HG02610 (cell line): ENCODE measurements around the gene YPEL4.

Experiments
- ATAC-seq: cut with Tn5 transposase; IDR thresholded peaks from one replicate; pipeline ENCODE4 v1.9.1; 2021; ENCODE audit warnings: mild to moderate bottlenecking, moderate library complexity; ENCODE audit not compliant: unreplicated experiment

Gene YPEL4

DNA sequence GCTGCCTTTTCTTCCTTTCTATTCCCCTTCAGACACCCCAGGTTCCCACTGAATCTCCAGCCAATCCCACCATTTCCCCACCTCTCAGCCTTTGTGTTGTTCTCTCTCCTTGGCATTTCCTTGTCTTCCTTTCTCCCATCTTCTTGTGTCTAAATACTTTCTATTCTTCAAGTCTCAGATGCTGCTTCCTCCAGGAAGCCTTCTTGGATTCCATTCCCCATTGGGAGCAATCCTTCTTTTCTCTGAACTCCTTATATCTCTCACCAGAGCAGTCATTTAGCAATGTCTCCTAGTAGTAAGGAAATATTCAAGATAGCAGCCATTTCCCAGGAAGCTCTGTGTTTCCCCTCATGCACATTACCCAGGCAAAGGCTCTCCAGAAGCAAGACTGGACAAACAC lies 15.4 kb downstream of the YPEL4 start:
- ATAC-seq = no peak

DNA sequence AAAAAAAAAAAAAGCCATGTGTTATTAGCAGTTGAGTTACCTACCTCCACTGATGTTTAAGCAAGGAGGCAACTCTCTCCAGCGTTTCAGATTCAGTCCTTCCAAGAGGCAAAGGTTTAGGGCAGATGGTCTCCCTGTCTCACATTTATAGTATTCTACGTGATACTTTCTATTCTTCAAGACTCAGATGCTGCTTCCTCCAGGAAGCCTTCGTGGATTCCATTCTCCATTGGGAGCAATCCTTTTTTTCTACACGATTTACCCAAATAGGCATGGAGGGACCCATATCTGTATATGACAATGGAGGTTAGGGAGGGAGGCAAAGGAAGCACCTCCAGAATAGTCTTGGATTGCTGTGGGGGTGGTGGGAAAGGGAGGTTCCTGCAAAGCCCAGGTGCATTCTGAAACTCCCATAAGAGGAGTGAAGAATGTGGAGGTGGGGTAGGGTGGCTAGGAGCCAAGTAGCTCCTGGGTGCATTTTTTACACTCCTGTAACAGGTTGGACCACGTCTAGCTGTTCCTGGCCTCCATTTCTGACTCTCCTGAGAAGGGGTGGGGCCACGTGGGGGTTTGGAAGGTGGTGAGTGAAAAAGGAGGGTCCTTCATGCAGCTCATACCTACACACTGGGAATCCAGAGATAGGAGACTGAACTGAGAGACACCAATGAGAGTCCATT lies 16.2 kb downstream of the YPEL4 start:
- no peak for ATAC-seq

DNA sequence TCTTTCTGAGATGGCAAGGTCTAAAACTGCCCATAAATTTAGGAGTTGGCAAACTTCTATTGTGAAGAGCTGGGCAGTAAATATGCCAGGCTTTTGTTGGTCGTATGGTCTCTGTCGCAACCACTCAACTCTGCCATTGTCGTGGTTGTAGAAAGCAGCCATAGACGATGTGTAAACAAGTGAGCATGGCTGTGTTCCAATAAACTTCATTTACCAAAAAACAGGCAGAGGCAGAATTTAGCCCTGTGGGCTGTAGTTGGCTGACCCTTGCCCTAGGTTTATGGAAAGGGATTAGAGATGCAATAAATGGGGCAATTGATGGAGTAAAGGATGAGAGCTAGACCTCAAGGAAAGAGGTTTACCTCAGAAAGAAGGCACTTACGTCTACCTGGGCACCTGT lies 17.6 kb downstream of the YPEL4 start:
- ATAC-seq = no peak

DNA sequence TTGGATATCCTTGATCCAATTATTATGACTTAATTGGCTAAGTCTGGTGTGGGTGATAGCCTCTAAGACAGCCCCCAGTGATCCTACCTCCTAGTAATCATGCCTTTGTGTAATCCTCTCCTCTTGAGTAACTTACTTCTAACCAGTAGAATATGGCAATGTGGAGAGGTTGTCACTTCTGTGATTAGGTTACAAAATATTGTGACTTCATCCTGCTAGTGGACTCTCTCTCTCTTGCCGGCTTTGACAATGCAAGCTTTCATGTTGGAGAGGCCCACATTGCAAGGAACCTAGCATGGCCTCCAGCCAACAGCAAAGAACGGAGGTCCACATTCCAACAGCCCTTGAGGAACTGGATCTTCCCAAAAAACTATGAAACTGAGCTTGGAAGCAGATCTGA lies 19.5 kb downstream of the YPEL4 start:
- no peak for ATAC-seq

GRCh38 chr11:57626895-57627294 lies 22.8 kb downstream of the YPEL4 start:
- no peak for ATAC-seq

GRCh38 chr11:57624864-57625263 lies 24.8 kb downstream of the YPEL4 start:
- ATAC-seq = no peak

GRCh38 chr11:57622263-57622662 lies 27.4 kb downstream of the YPEL4 start:
- ATAC-seq = no peak

DNA sequence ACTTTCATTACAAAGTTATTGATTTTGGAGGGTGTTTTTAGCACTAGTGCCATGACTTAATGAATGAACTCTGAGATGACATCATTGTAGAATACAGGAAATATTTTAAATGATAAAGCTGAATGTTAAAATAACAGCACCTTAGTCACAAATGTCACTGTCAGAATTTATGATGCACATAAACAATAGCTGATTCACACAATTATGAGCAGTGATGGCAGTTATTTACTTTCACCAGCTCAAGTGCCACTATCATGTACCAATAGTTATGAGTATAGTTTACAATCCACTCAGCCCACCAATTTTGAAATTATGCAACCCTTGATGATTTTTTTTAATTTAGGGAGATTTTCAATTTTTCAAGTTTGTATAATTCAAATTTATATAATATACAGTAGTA lies 29.2 kb downstream of the YPEL4 start:
- ATAC-seq = no peak

GRCh38 chr11:57619331-57619730 lies 30.4 kb downstream of the YPEL4 start:
- no peak for ATAC-seq

DNA sequence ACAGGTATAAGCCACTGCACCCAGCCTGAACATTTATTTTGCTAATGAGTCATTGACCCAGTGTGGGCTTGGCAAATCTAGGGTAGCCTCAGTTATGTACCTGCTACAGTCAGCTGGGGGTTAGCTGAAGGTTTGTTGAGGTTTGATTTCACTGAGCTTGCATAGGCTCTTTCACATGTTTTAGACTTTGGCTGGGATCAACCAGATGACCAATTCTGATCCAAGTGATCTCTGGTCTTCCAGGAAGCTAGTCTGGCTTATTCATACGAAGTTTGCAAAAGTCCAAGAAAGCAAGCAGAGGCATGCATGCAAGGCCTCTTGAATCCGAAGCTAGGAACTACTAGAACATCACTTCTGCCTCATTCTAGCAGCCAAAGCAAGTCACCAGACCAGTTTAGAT lies 31.3 kb downstream of the YPEL4 start:
- no peak for ATAC-seq

DNA sequence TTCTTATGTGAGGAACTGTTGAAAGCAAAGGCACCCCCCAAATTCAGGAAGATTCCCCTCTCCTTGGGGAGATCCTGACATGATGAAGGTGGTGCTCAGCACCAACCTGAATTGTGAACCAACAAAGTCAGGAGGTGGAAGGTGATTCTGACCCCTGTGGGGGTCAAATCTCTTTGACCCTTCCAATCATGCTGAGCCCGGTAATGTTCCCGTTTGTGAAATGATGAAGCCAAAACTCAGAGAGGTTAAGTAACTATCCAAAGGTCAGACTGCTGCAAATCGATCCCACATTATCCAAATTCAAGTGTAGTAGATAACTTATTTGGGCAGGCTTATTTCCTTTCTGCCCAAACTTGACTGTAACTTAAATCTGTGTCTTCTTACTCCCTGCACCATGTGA lies 33.1 kb downstream of the YPEL4 start:
- no peak for ATAC-seq

- ATAC-seq = no peak
Observed at GRCh38 chr11:57615308-57615707, 34.4 kb downstream of the YPEL4 start.

DNA sequence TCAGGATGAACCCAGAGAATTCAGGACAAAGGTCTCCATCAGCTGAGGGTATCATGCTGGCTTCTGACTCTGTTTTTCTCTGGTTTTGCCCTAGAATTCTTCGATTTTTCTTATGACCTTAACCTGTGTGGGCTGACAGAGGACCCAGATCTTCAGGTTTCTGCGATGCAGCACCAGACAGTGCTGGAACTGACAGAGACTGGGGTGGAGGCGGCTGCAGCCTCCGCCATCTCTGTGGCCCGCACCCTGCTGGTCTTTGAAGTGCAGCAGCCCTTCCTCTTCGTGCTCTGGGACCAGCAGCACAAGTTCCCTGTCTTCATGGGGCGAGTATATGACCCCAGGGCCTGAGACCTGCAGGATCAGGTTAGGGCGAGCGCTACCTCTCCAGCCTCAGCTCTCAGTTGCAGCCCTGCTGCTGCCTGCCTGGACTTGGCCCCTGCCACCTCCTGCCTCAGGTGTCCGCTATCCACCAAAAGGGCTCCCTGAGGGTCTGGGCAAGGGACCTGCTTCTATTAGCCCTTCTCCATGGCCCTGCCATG lies 35.4 kb downstream of the YPEL4 start:
- no peak for ATAC-seq

- ATAC-seq = no peak
Observed at GRCh38 chr11:57610170-57610569, 39.5 kb downstream of the YPEL4 start.

GRCh38 chr11:57605028-57605420 lies 44.7 kb downstream of the YPEL4 start:
- ATAC-seq = no peak

GRCh38 chr11:57604296-57605027 lies 45.2 kb downstream of the YPEL4 start:
- ATAC-seq = no peak

- ATAC-seq = no peak
Observed at GRCh38 chr11:57601297-57601696, 48.4 kb downstream of the YPEL4 start.

DNA sequence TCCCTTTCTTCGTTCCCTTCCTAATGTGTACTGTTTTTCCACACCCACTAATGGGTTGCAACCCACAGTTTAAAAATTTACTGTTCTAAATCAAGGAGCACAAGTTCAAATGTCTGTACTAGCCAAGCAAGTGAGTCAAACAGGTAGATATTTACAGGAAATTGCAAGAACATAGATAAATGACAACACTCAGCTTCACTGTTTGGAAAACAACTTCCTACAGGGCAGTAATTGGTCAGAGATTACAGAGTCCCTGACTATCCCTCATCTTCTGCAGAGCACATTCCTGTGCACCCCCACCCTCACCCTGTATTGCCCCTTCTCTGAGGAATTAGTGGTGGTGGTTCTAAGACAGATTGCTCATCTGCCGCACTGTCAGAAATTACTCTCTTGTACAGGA lies 50.3 kb downstream of the YPEL4 start:
- ATAC-seq = no peak

- ATAC-seq = no peak
Observed at GRCh38 chr11:57598831-57599155, 50.9 kb downstream of the YPEL4 start.

- ATAC-seq = no peak
Observed at GRCh38 chr11:57597916-57598830, 51.5 kb downstream of the YPEL4 start.

DNA sequence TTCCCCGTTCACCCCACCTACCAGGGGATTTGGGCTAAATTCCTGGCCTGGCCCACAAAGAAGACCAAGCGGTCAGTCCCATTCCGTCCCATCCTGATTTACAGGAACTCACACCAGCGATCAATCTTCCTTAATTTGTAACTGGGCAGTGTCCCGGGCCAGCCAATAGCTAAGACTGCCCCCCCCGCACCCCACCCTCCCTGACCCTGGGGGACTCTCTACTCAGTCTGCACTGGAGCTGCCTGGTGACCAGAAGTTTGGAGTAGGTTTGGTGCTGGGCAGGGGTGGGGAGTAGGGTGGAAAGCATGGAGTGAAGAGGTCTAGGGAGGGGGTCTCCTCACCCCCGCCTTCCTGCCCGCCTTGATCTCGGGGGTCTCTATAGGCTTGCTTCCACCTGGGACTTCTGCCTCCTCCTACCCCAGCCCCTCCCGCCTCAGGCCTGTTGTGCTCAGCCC lies 52.2 kb downstream of the YPEL4 start, which contains the start of gene SERPING1:
TSS of gene SERPING1 (plus strand) at position 225 of the 455 bp plus-strand sequence. CDS start 586 bp downstream, outside the sequence.
- ATAC-seq = no peak
